NCI-H2196 treated with DMSO at 0.1 percent for 48 hours (cell line): Measurements from ENCODE around the gene ARRB1.
"Not testable (repeated sequence)": the region's sequence is repeated elsewhere in the genome, so short reads cannot be mapped to it uniquely, and the experiment has no call there.

Experiments
- DNase-seq: peaks from one replicate; lab custom pipeline; 2025; ENCODE audit not compliant: unreplicated experiment; lab: John Stamatoyannopoulos, UW

ARRB1 gene

GRCh38 chr11:75344186-75344585, 7.3 kb downstream of the ARRB1 start:
- DNase-seq = no peak

DNA sequence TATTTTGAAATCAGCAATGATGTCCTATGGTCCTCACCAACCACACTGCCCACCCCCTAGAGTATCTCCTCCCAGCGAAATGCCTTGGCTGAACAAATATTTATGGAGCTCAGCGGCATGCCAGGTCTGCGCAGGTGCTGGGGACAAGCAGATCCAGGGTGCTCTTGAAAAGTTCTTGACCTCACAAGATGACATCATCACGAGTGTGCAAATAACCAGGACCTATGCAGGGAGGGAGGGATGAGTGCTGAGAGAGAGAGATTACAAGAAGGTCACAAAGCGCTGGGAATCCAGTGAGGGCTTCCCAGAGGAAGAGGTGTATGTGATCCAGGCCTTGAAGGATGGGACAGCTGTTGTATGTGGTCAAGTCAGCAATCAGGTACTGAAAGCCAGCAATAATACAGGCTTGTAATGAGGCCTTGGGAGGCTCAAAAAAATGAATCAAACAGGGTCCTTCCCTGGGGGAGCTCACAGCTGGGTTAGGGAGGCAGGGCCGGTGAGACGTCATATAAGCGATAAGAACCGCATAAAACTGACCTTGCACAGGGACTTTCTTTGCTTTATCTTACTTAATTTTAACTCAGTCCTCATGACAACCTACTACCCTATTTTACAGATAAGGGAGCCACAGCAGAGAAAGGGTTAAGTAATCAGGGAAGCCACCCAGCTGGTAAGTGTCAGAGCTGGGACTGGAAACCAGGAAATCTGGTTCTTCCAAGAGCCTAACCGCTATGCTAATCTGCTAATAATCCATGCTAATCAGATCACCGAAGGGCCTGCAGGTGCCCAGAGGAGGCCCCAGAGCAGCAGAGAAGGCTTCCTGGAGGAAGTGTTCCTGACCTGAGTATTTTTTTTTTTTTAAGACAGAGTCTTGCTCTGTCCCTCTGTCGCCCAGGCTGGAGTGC, 8.2 kb downstream of the ARRB1 start:
- peak; percentile 91 for DNase-seq

DNA sequence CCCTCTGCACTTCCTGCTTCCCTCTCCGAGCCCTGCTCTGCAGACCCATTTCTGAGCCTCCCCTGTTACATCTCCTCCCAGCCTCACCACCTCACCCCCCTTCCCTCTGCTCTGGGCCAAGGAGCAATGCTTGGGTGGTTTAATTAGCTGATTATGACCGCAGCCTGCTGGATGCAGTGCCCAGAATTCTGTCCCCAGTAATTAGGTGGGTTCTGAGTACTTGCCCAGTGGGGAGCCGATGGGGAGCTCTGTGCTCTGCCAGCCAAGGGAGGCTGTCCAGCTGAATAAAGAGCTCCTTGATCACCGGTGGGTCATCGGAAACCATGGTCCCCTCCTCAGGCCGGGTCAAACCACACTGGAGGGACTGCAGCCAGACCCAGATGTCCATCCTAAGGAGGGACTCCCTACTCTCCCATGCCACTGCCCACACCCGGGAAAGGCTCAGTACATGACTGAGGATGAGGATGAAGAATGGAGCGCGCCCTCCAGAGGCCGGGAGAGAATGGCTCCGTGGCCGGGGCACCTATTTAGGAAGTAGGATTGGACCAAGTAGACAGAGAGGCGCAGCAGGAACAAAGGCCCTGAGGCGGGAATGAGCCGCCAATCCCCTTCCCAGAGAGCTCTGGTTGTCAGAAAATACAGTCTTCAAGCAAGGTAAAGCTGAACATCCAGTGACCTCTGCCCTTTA, 9.1 kb downstream of the ARRB1 start:
- DNase-seq = no peak

DNA sequence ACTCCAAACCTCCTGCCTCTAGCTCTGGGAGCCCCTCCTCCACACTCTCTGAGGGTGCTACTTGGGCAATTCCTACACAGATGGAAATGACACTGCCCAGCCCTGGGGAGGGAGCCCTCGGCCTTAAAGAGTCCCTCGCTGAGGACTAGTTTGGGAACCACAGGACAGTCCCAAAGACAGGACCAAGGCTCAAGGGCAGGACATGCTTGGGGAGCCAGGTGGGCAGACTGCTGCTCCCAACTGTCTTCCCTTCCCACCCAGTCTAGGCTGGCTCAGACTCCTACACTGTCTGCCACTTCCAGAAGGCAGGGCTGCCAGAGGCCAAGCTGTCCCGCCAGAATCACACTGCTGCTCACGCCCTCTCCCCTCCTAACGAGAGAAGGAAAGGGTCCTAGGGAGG, 9.8 kb downstream of the ARRB1 start:
- DNase-seq = no peak

GRCh38 chr11:75339685-75340409, 11.6 kb downstream of the ARRB1 start:
- no peak for DNase-seq

- no peak for DNase-seq
Observed at GRCh38 chr11:75338516-75339208, 12.8 kb downstream of the ARRB1 start.

- DNase-seq = no peak
Observed at GRCh38 chr11:75337195-75337654, 14.2 kb downstream of the ARRB1 start.

DNA sequence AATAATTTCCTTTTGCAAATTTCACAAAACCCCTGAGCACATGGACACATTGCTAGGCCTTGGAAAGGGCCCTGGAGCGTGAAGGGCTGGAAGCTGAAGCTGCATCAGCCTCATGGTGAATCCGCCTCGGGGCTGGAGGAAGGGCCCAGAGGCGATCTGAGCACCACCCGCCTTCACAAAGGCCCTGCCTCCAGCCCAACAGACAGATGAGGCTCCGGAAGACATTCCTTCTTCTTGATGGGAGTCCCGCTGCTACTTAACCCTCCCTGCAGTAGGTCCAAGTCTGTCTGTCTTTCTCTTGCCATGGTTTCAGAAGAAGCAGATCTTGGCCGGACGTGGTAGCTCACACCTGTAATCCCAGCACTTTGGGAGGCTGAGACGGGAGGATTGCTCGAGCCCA, 16.5 kb downstream of the ARRB1 start:
- DNase-seq = no peak

DNA sequence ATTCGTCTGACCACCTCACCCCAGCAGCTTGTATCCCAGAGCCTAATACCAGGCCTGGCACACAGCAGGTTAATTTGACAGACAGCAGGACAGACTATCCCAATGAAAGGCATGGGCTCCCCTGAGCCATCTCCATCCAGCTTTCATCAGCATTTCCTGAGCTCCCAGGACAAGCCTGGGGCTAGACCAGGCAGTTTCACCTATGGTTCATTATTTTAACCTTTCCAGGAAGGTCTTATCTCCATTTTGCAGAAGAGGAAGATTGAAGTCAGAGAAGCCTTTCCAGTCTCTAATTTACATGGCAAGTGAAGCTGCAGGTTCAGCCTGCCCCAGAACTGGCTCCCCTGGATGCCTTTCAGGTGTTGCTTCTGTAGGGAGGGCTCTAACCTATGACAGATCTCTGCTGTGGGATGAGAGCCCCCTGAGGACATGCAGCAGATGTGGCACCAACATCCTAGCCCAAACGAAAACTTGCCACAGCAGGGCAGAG, 17.0 kb downstream of the ARRB1 start:
- no peak for DNase-seq

DNA sequence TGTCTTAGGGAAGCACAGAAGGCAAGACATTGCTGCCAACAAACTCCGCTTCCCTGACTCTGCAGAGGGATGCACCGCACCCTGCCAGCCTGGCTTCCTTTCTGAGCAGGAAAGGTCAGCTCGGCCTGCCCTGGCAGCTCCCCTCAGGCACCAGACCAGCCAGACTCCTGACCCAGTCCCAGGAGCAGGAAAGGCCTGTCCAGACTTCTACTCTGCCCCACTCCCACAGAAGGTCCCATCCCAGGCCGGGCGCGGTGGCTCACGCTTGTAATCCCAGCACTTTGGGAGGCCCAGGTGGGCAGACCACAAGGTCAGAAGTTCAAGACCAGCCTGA, 17.7 kb downstream of the ARRB1 start:
- DNase-seq = no peak

- DNase-seq = no peak
Observed at GRCh38 chr11:75333022-75333806, 18.2 kb downstream of the ARRB1 start.

DNA sequence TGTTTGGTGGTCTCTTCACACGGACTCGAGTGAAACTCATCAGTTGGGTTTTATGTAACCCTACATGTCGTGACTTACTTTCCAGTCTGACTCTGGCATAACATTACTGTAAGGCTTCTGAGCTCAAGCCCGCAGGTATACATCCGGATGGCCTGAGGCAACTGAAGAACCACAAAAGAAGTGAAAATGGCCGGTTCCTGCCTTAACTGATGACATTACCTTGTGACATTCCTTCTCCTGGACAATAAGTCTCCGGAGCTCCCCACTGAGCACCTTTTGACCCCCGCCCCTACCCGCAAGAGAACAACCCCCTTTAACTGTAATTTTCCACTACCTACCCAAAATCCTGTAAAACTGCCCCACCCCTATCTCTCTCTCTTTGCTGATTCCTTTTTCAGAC, 19.7 kb downstream of the ARRB1 start:
- not testable (repeated sequence) for DNase-seq

DNA sequence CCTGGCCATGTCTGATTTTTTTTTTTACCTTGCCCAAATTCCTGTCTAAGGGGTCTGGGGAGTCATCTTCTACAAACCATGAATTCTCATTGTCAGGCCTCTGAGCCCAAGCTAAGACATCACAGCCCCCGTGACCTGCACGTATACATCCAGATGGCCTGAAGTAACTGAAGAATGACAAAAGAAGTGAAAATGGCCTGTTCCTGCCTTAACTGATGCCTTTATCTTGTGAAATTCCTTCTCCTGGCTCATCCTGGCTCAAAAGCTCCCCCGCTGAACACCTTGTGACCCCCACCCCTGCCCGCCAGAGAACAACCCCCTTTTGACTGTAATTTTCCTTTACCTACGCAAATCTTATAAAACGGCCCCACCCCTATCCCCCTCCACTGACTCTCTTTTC, 20.2 kb downstream of the ARRB1 start:
- DNase-seq = not testable (repeated sequence)

GRCh38 chr11:75330886-75331285, 20.6 kb downstream of the ARRB1 start:
- not testable (repeated sequence) for DNase-seq

DNA sequence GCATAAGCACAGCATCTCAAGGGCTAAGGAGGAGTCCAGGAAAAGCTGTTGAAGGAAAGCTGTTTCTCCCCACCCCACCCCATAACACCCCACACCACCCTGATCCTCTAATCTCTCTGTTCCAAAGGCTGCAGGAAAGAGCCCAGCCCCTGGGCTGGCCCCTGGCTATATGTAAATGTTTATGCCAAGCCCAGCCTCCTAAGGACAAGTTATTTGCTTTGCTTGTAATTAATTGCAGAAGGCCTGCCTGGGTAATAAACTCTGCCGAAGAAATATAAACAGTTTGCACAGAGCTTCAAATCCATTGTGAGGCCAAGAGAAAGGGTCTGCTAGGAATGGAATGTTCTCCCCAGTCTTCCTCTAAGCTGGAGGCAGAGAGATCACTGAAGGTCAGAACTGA, 21.2 kb downstream of the ARRB1 start:
- DNase-seq = no peak

GRCh38 chr11:75328426-75329277, 22.8 kb downstream of the ARRB1 start:
- peak; percentile 67 for DNase-seq

GRCh38 chr11:75326439-75326810, 25.0 kb downstream of the ARRB1 start:
- DNase-seq = no peak

GRCh38 chr11:75325713-75326438, 25.6 kb downstream of the ARRB1 start:
- no peak for DNase-seq

DNA sequence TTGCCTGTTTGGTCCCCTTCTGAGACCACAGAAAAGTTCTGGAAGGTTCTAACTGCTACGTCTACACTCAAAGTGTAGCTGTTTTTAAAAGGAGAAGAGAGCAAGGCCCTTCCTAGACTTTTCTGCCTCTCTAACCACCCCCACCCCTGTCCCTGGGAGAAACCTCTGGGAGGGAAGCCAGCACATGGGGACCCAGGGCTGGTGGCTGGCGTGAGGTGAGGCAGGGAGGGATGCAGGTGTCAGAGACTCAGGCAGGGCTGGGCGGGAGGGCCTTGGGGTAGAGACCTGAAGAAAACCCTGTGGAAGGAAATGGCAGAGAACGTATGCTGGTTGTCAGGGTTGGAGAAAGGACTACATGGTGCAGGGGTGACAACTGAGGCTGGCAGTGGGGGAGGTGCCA, 26.7 kb downstream of the ARRB1 start:
- no peak for DNase-seq
